NOMO-1 (cell line): ENCODE data around the gene PHLDB2.
A peak's percentile ranks its signal among the peaks of the same experiment; 100 is the strongest.

Source experiments
- DNase-seq, 2 experiments: peaks; one replicate each; lab custom pipeline; 2025; ENCODE audit not compliant: unreplicated experiment in 2 of 2; lab: John Stamatoyannopoulos, UW

PHLDB2 gene

DNA sequence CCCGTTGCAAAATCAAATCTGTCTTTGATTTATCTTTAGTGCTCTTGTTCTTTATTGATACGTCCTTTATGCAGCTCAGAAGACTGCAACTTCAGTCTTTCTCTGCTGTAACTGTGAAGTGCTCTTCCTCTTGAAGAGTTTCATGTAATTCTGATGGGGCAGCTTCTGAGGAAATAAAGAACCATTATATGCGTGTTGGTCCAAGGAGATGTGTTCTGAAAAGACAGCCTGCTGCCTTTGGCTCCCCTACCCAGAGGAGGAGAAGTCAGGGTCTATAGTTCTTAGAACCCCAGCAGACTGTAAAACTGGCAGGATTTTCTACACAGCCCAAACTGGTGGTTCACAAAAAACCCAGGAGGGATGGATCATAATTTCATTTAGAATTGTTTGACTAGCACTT, 97.4 kb downstream of the PHLDB2 start:
- DNase-seq, result no peak

DNA sequence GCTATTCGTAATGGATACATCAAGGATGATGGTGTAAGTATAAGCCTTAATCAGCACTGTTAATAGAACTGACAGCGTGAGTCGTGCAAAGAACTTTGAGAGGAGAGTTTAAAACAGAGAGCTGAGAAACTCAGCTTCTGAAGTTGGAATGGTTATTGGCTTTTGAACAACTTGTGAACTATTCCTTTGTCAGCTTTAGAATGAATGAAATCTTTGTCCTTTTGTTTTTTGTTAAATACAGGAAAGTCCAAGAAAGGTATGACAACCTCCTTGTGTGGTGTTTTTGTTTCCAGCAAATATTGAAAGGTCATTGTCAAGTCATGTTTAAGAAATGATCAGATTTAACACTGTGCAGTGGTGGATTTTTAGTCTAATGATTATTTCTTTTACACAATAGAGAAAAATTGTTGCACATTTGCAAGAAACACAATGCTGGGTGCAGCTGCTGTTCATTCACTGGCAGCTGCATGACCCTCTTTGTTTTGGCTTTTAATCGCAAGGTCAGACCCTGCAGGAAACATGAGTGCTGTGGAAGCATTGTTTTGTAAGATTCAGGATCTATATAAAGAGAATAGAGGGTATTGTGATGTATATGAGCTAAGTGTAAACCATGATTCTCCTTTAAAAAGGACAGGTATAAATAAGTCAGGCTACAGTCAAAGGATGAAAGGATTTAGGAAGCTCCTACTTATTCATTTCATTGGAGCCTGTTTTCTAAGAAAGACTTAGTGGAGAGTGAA, 98.1 kb downstream of the PHLDB2 start:
- DNase-seq, result no peak

DNA sequence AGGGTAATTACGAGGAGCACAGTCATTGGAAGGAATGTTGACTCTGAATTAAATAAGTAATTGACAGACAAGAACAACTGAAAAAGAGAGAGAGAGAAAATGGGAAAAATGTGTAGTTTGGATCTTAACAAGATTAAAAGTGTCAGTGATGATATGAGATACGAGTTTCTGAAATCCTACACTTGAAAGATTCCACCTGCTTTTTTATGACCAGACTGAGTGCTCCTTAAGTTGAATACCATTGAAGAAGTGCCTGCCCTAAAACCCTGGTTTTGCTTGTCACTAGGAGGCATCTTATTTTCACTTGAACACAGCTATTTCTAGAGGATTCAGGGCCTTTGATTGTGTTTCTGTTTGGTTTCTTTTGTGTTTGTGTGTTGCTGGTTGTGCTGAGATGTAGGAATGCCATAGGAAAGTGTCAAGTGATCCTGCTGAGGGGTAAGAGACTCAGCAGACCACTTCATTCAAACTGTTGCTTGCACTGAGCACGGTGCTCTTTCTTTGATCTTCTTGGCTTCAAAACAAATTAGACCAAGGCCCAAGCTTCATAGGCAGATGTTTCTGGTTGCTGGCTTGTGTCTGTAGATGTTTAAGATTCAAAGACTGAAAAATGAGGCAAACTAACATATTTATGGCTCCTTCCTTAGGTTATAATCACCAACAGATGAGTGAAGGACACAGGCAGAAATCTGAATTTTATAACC, 102.5 kb downstream of the PHLDB2 start:
- DNase-seq, result no peak

DNA sequence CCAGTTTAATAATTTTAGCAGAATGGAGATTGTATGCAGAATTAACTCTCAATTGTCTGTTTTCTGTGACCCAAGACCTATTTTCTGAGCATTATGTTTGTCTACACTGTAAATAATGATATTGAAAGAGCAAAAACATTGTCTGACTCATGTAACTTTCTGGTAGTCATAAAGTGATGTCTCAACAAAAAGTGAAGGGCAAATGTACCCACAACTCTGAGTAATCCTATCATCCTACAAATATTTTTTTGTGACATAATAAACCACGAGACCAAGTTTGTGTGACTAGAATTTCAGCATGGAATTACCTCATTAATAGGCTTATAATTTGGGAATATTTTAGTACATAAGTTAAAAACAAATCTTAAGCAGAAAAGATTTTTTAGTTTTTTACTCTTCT, 104.4 kb downstream of the PHLDB2 start:
- DNase-seq, result no peak

DNA sequence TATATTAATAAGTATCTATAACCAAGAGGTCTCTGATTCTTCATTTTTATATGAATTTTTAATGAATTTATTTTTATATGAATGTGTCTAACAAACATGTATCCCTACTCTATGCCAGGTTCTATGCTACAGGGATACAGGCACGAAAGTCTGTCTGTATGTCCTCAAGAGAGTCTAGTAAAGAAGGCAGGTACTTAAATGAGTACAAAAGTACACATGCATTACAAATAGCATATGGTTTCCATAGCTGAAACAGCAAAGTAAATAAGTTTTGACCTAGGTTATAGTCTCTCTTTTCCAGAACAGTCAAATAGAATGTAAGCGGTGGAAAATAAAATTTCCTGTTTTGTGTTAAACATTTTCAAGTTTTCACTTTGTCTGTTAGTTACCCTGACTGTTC, 106.4 kb downstream of the PHLDB2 start:
- DNase-seq, result no peak

DNA sequence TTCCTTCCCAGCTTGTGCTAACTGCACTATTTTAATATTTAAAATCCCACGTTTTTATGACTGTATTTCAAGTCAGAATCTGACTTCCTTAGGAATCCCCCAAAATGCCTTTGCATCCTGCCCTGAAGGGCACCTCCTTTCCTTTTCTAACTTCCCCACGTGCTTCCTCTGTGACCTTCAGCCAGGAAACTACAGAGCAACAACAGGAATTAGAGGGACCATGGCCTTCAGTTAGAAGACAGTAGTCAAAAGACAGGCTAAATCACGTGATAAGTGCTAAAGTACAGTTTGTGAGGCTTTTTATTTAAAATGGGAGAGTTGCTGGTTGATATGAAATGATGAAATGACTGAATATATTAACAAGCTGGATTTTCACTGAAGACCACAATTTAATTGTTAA, 108.0 kb downstream of the PHLDB2 start:
- DNase-seq, result no peak

DNA sequence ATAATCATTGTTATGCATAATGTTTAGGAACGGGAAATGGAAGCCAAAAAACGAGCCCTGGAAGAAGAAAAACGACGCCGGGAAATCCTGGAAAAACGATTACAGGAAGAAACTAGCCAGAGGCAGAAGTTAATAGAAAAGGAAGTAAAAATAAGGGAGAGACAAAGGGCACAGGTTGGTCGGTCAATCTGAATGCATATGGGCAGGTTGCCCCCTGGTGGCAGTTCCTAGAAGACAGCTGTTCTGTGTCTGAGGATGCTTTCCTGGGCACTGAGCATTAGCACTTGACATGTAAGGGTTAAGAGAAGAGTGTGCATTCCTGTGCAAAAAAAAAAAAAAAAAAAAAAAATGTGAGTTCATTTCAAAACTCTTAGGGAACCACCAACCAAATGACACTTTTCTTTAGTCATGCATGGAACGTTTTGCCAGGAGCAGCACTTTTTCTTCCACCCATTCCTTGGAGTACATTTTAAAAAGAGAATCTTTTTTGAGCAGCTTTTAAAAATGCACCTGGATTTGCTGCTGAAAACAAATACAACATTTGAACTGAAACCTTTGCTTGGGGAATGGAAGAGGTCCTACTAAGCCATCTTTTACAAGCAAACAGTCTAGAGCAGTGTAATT, 108.7 kb downstream of the PHLDB2 start:
- DNase-seq, result peak; percentile 54 to 59

DNA sequence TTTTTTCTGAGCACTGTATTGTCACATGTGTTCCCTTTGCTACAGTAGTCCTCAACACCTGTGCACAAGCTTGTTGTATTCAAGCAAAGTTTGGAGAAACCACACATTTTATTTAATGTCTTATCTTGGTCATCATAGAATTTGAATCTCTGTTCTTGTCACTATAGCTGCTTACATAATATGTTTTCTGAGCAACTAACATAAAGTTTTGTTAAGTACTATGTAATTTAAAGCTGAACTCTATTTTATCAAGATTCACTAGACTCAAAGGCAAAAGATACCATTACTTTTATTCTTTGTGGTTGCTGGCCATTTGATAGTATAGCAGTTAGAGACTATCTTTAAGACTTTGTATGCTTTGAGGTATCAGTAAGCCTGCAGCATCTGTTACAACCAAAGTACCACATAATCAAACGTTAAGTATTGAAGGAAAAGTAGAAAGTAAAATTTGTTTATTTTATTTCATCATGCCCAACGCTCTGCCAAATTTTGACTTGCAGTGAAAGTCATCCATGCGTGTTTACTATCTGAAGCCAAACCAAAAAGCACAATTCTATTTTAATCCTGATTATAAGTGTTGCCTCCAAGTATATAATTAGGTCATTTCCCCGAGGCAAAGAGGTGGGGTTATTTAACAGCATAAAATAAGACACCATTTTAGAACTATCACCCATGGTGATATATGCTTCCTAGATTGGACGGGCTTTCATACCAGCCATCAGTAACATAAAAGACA, 109.4 kb downstream of the PHLDB2 start:
- DNase-seq, result no peak

DNA sequence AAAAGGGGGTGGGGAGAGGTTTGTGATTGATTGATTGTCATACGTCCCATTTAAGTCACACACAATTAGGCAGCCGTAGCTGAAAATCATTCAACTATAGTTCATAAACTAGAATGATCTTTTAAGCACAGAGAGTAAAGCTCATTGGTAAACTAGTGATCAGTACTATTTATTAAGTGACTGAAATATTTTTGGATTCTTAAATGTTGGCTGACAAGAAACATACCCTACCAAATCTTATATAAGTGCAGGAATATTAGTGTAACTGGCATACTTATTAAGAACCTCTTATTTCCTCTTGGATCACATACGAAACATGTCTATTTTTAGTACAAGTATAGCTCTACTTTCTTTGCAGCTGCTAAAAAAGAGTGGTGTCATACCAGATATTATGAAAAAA, 111.3 kb downstream of the PHLDB2 start:
- DNase-seq, result no peak

DNA sequence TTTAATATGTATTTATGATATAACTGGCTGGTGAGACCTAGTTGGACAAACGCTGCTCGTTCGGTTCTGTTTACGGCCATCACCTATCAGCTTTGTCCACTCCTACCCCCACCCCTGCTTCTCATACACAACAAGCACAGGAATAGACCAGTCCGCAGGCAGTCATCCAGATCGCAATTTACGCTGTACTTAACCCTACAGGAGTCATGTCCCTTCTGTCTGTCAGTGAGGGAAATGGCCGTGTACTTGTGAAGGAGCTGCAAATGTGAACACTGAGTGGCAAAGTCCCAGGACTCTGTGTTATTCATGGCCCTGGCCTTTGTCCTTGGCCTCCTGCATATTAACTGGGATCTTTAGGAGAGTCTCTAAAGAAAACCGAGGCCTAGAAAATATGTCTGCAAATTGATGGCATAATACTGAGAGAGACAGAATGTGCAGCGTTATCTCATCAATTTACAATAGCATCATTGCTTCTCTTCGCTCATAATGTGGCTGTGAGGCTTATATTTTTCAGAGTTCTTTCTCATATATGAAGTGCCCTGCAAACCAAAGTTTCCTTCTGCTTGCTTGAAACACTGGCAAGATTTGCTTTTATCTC, 112.6 kb downstream of the PHLDB2 start:
- no peak for DNase-seq

DNA sequence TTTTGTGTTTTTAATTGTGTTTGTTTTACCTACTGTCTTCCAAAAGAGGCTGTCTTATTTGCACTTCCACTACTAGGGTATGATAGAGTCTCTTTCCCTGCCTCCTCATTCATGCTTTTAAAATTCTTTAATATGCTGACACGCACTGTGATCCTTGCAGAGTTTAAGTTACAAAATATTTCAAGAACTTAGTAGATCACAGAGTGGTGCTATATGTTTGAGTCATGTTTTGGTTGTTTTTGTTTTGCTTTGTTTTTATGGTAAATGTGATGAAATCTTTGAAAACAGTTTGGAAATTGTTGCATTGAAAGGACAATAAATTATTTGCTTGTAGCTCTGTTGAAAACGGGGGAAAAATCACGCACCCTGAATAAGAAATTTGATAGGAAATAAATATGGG, 113.8 kb downstream of the PHLDB2 start:
- no peak for DNase-seq

DNA sequence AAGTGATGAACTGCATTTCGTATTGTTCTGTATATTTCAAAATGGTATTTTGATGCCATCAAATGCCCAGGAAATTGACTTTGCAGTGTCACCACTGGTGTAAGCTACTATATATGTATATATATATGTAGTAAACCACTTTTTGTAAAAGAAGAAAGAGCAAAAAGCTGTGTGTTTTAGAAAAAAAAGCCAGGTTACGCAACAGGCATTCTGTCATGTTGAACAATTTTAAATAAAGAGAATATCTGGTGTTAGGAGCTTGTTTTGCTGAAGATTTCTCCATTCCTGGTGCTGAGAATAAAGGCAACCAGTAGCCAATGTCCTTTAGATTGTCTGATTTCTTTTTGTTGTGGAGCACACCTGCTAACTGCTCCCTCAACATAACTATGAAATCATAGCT, 116.1 kb downstream of the PHLDB2 start:
- DNase-seq, result no peak

DNA sequence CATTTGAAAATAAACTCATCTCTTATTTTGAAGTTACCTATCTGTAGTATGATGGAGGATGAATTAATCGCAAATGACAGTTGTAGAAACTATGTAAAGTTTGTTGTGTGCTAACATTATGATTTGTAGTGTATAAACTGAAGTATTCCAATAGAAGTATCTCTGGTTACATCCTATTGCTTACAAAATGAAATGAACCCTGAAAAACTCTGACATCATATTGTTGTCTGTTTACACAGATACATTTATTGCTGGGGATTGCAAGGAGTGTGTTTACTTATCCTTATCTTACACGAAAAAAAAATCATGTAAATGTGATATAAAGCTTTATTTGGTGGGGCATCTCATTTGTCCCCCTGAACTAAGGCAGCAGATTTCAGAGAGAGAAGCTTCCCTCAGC, 117.2 kb downstream of the PHLDB2 start:
- no peak for DNase-seq

DNA sequence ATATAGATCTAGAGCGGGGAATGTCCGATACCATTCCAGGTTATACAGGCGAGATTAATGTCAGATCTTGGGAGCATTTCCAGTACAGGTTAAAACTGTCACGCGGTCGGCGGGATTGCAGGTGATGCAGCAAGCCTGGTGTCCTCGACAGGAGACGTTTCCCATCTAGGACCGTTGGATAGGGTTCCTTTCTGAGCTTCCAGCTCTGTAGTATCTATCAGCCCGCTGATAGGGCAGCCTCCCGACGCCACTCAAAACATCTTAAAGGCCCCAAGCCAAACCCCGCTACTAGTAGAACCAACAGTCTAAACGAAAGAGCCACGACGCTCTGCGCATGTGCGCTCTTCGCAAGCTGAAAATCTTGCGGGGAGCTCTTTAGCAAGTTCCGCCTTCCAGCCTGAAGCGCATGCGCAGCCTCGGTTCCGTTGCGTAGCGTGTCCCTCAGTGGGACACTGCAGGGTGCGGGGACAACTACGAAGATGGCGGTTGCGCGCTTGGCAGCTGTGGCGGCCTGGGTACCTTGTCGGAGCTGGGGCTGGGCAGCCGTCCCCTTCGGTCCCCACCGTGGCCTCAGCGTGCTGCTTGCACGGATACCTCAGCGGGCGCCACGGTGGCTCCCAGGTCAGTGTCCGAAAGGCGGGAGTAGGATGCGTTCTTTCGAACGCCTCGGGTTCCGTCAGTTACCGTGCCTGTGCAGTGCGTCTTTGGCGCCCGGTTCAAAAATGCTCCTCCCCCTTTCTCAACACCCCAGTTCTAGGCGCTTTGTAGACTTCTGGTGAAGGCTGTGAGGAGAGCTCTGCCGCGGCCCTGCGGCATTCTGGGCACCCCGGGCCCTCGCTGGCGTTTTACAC, 119.7 kb downstream of the PHLDB2 start, which contains the start of gene ABHD10:
ABHD10 (plus strand) TSS at position 444 of the 851 bp plus-strand sequence; CDS start at position 480, 36 bp downstream.
- peak; percentile 82 to 86 for DNase-seq

DNA sequence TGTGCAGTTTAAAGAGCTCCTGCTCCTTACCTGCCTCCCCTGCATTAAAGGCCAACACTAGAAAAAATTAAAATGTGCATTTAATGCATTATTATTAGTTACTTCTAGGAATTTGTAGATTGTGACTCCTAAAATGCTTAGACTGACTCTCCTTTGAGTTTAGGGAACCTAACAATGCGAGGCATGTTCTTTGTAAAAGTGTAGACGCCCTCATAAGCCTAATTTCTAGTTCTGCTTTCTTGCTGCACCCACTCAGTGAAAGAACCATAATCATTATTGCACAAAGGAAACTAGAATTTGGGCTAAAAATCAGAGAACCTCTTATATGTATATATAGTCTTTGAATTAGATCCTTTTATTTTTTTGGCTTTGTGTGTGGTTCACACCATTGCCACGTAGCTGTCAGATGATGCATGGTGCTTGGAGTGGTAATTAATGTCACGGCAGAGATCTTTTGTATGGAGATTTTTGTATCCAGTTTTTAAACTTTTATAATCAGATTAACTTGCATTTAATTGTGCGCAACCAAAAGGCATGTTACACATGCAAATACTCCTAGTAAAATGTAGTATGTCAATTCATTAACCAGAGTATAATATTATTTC, 120.5 kb downstream of the PHLDB2 start:
- peak; percentile 72 to 79 for DNase-seq

DNA sequence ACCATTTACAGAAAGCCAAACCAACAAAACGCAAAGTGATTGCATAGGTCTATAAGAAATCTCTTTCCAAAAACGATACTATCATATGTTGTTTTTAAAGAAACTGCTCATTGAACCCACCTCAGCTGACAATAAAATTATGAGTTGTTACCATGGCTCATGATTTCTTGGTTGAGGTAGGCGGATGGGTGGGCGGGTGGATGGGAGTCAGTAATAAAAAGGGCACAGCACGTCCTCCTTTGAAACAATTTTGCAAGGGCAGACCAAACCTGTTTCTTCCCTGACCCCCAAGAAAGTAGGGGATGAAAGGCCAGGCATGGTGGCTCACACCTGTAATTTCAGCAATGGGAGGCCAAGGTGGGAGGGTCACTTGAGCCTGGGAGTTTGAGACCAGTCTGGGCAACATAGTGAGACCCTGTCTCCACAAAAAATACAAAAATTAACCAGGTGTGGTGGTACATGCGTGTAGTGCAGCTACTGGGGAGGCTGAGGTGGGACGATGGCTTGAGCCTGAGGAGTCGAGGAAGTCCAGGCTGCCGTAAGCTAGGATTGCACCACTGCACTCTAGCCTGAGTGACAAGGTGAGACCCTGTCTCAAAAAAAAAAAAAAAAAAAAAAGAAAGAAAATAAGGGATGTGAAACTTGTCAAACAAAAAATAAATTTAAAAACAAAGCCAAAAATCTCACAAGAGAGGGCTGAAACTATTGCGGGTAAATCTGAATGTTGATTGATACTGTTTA, 121.8 kb downstream of the PHLDB2 start:
- no peak for DNase-seq

DNA sequence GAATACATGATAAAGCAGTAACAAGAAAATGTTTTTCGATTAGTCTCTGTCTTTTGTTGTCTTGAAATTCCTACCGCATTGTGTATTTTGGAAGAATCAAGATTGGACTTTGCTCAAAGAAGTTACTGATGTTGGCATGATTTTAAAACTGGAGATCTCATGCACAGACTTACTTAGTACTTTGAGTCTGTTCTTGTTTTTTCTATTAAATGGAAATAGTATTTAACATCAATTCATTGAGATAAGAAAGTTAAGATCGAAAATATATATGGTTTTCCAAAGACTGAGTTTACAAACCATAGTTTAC, 122.3 kb downstream of the PHLDB2 start:
- no peak for DNase-seq

DNA sequence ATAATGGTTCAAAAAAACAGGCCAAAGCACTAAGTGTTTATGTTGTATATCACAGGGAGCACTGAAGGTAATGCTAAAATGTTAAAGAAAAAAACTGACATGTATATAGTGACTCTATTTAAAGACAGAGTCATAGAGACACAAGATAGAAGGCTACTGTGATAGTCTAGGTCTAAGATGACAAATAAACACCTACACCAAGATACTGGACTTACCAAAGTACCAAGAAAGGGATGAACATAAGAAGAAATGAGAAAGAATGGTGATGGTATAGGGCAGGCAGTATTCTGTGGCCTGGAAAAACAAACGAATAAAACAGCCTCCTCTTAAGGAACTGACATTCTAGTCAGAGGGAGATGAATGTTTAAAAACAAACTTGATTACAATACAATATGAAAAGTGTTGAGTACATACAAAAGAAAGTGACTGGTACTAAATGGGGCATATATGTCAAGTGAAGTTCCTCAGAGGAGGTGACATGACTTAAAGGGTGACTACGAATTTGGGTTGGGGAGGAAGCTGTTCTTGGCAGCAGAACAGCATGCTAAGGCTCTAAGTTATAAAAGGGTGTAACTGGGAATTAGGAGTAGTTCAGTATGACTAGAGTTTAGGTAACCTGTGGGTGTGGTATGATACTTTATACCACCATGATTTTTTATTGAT, 125.7 kb downstream of the PHLDB2 start:
- no peak for DNase-seq

DNA sequence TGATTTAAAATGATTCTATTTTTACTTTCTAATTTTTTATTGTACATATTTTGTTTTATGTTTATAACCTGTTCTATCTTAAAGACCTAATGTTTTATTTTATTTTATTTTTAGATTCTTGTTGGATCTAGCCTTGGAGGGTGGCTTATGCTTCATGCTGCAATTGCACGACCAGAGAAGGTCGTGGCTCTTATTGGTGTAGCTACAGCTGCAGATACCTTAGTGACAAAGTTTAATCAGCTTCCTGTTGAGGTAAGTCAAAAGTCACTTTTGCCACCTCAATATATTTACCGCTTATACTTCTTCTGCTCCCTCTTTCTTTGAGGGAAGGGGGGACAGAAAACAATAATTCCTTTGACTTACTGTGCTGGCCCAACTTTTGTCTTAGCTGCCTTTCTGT, 127.7 kb downstream of the PHLDB2 start:
- no peak for DNase-seq
